Measurements from ENCODE around the gene ANXA5. TPM values are rescaled to one million over a fixed set of nuclear protein-coding genes. Genes with fewer than 3 reads are reported as not detected.

The ANXA5 gene
- total RNA-seq, 1 donor from 2014 or later: 465 TPM

- no peak for DNase-seq (ENCODE audit: low read depth, low spot score)
Measured at GRCh38 chr4:121712001-121712651, 15.3 kb upstream of the ANXA5 start.

GRCh38 chr4:121711263-121712000 lies 14.7 kb upstream of the ANXA5 start:
- DNase-seq (ENCODE audit: low read depth, low spot score): peak; percentile 71

GRCh38 chr4:121709766-121710405 lies 13.1 kb upstream of the ANXA5 start:
- DNase-seq (ENCODE audit: low read depth, low spot score): no peak

GRCh38 chr4:121707344-121707743 lies 10.6 kb upstream of the ANXA5 start:
- no peak for DNase-seq (ENCODE audit: low read depth, low spot score)

- DNase-seq (ENCODE audit: low read depth, low spot score): no peak
Measured at GRCh38 chr4:121706595-121707021, 9.8 kb upstream of the ANXA5 start.

- DNase-seq (ENCODE audit: low read depth, low spot score): no peak
Measured at GRCh38 chr4:121705521-121705920, 8.7 kb upstream of the ANXA5 start.

- DNase-seq (ENCODE audit: low read depth, low spot score): no peak
Measured at GRCh38 chr4:121702136-121702535, 5.4 kb upstream of the ANXA5 start.

- no peak for DNase-seq (ENCODE audit: low read depth, low spot score)
Measured at GRCh38 chr4:121701263-121701662, 4.5 kb upstream of the ANXA5 start.

- DNase-seq (ENCODE audit: low read depth, low spot score): no peak
Measured at GRCh38 chr4:121698236-121698671, 1.5 kb upstream of the ANXA5 start.

GRCh38 chr4:121697564-121697963 lies 784 bp upstream of the ANXA5 start:
- no peak for DNase-seq (ENCODE audit: low read depth, low spot score)

- DNase-seq (ENCODE audit: low read depth, low spot score): no peak
Measured at GRCh38 chr4:121696170-121696580, 605 bp downstream of the ANXA5 start.

GRCh38 chr4:121693886-121694285 lies 2.9 kb downstream of the ANXA5 start:
- no peak for DNase-seq (ENCODE audit: low read depth, low spot score)

- no peak for DNase-seq (ENCODE audit: low read depth, low spot score)
Measured at GRCh38 chr4:121693450-121693849, 3.3 kb downstream of the ANXA5 start.

- DNase-seq (ENCODE audit: low read depth, low spot score): no peak
Measured at GRCh38 chr4:121692261-121692660, 4.5 kb downstream of the ANXA5 start.

- DNase-seq (ENCODE audit: low read depth, low spot score): no peak
Measured at GRCh38 chr4:121690001-121690400, 6.8 kb downstream of the ANXA5 start.

GRCh38 chr4:121688701-121689100 lies 8.1 kb downstream of the ANXA5 start:
- no peak for DNase-seq (ENCODE audit: low read depth, low spot score)

GRCh38 chr4:121688261-121688660 lies 8.5 kb downstream of the ANXA5 start:
- DNase-seq (ENCODE audit: low read depth, low spot score): no peak

GRCh38 chr4:121686255-121686654 lies 10.5 kb downstream of the ANXA5 start:
- no peak for DNase-seq (ENCODE audit: low read depth, low spot score)

GRCh38 chr4:121685257-121685656 lies 11.5 kb downstream of the ANXA5 start:
- DNase-seq (ENCODE audit: low read depth, low spot score): no peak

- no peak for DNase-seq (ENCODE audit: low read depth, low spot score)
Measured at GRCh38 chr4:121684561-121684960, 12.2 kb downstream of the ANXA5 start.

GRCh38 chr4:121684016-121684415 lies 12.8 kb downstream of the ANXA5 start:
- DNase-seq (ENCODE audit: low read depth, low spot score): no peak

- no peak for DNase-seq (ENCODE audit: low read depth, low spot score)
Measured at GRCh38 chr4:121680571-121680970, 16.2 kb downstream of the ANXA5 start.
